Hepatocyte (in vitro differentiated cells): ENCODE measurements around the gene SLC25A25.

Experiments used
- EZH2 ChIP-seq: fragments of 200-600 bp; sonication (generic); IDR thresholded peaks from 2 replicates; pipeline ENCODE4 v1.6.1; 2016; ENCODE audit warnings: antibody characterized with exemption, mild to moderate bottlenecking, borderline replicate concordance
- TF ChIP-seq, protein P1 (sequence below): fragments of 200-600 bp; sonication (generic); IDR thresholded peaks from 2 replicates; pipeline ENCODE4 v1.5.1; 2016; ENCODE audit warnings: antibody characterized with exemption, mild to moderate bottlenecking; ENCODE audit not compliant: poor library complexity

GRCh38 chr9:128062279-128062678, 5.8 kb upstream of the SLC25A25 start:
- TF ChIP-seq, protein P1, sequence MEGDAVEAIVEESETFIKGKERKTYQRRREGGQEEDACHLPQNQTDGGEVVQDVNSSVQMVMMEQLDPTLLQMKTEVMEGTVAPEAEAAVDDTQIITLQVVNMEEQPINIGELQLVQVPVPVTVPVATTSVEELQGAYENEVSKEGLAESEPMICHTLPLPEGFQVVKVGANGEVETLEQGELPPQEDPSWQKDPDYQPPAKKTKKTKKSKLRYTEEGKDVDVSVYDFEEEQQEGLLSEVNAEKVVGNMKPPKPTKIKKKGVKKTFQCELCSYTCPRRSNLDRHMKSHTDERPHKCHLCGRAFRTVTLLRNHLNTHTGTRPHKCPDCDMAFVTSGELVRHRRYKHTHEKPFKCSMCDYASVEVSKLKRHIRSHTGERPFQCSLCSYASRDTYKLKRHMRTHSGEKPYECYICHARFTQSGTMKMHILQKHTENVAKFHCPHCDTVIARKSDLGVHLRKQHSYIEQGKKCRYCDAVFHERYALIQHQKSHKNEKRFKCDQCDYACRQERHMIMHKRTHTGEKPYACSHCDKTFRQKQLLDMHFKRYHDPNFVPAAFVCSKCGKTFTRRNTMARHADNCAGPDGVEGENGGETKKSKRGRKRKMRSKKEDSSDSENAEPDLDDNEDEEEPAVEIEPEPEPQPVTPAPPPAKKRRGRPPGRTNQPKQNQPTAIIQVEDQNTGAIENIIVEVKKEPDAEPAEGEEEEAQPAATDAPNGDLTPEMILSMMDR: no peak
- TF ChIP-seq EZH2: no peak
